ENCODE measurements around the gene TRPM4.

The TRPM4 gene

DNA sequence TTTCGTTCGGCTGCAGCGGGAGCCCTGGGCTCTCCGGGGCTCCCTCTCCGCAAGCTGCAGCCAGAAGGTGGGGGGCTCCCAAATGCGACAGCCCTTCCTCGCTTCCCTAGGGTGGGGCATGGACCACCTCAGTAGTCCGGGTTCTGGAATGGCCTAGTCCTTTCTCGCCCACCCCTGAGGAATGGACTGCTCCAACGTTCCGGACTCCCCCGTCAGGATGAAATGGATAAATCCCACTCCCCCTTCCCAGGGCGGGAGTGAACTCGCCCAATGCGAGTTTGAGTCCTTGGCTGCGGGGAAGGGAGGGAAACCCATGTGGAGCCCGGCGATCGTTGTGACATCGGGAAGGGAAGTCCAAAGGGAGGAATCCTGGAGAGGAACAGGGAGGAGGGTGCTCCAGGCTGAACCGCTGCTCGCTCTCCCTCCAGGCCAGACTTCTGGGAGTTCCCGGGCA, 7.9 kb upstream of the TRPM4 start:
- DNase-seq (ENCODE audit: low read depth) = no peak

DNA sequence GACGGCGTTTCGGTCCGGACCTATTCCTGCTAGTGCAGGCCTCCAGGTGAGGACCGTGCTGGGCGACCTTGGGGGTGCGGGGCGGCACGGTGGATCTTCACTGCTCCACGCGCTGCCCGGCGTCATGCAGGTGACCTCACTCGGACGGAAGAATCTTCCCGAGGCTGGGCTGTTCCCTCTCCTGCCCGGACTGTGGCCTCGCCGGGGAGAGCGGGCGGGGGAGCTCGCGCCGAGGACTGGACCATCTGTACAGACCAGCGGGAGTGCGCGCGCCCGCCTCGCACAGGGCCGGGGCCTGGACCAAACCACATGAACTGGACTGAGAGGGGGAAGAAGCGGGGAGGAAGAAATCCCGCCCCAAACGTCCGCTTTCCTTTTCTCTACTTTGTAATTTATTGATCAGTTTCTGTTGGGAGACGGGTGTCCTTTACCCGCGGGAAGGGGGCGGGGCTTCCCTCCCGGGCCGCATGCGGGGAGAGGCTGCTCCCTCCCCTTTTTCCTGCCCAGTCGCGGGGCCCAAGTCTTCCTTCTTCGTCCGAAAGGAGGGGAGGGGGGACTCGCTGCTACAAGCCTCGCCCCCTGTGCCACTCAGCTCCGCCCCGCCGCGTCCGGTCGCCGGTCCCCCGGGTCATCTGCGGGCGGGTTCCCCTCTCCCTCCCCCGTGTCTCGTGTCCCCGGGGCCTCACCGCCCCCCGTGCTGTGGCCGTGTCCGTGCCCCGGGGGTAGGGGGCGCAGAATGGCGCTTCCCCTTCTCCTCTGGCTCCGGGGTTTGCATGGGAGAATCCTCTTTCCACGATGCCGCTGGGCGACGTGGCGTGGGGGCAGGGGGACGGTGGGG, 7.3 kb upstream of the TRPM4 start:
- peak overlapping the region; percentile 31 for H3K4me3 ChIP-seq (ENCODE audit: low read depth, low read length)
- no peak for DNase-seq (ENCODE audit: low read depth)
- TF ChIP-seq CTCF (IDR thresholded peaks at IDR 0.05; ENCODE audit: low read depth, low read length, missing control alignments) = no peak

More for the DNA sequence above, 7.9 kb upstream of the TRPM4 start:
- TF ChIP-seq CTCF (IDR thresholded peaks at IDR 0.05; ENCODE audit: low read depth, low read length, missing control alignments) = no peak
- H3K4me3 ChIP-seq (ENCODE audit: low read depth, low read length) = peak overlapping the region; percentile 31

- no peak for DNase-seq (ENCODE audit: low read depth)
- no peak for TF ChIP-seq CTCF (IDR thresholded peaks at IDR 0.05; ENCODE audit: low read depth, low read length, missing control alignments)
- H3K4me3 ChIP-seq (ENCODE audit: low read depth, low read length) = no peak overlapping the region
Measured at GRCh38 chr19:49150944-49151243, 6.7 kb upstream of the TRPM4 start.

DNA sequence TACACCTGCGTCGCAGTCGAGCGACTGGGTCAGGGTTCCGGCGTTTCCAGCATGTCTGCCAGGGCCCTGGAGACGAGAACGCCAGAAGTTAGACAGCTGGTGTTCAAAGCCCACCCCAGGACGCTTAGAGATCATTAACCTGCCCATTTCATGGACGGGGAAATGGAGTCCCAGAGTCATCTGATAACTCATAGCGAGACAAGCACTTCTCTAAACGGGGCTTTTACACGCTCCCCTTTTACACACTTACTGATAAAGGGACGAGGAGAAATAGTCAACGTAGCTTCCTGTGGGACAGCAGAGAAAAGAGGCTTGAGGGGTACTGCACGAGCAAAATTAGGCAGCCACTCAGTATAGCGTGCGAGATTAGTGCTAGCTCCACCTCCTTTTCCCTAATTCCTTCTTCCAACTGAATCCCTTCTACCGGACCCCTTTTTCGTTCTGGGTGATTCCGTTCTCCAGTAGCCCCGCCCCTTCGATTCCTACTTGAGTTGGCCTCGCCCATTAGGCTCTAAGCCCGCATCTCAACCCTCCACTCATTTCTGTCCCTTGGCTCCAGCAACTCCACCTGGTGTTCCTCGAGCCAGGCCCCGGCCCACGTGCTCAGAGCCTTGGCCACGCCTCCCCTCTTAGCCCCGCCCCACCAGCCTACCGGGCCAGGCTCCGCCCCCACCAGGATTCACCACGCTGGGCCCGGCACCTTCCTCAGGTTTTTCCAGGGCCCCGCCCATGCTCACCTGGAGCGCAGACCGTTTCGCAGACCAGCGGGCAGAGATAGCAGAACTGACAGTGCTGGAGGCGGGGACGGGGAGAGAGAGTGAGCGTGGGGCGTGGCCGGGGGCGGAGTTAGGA, 6.1 kb upstream of the TRPM4 start:
- H3K4me3 ChIP-seq (ENCODE audit: low read depth, low read length) = no peak overlapping the region
- TF ChIP-seq CTCF (IDR thresholded peaks at IDR 0.05; ENCODE audit: low read depth, low read length, missing control alignments) = no peak
- DNase-seq (ENCODE audit: low read depth) = no peak

GRCh38 chr19:49152119-49152550, 5.5 kb upstream of the TRPM4 start:
- TF ChIP-seq CTCF (IDR thresholded peaks at IDR 0.05; ENCODE audit: low read depth, low read length, missing control alignments) = no peak
- H3K4me3 ChIP-seq (ENCODE audit: low read depth, low read length) = no peak overlapping the region
- no peak for DNase-seq (ENCODE audit: low read depth)

GRCh38 chr19:49153167-49153809, 4.3 kb upstream of the TRPM4 start:
- TF ChIP-seq CTCF (IDR thresholded peaks at IDR 0.05; ENCODE audit: low read depth, low read length, missing control alignments) = no peak
- H3K4me3 ChIP-seq (ENCODE audit: low read depth, low read length) = no peak overlapping the region
- no peak for DNase-seq (ENCODE audit: low read depth)

All from GM12864 (cell line).